Melanocyte of skin (primary cell): ENCODE results near the gene CFAP410. TPM values are rescaled to one million over a fixed set of nuclear protein-coding genes. Genes with fewer than 3 reads are reported as not detected.

ENCODE experiments used
- total RNA-seq, 2 donors: library from RNA; depleted of rRNA; stranded (reverse); fragments of >200 nt; gene quantifications; 2 replicates each; pipeline ENCODE4 v1.2.3, GENCODE V29; 2012

CFAP410 gene
- 10 to 100 TPM in 1 of 2 donors, 1 to 10 TPM in 1; 7.7 to 13.1 TPM for total RNA-seq

GRCh38 chr21:44338971-44339910 lies at the start of gene CFAP410:
Gene CFAP410, minus strand, starts transcription at chr21:44339390. Its CDS starts 196 bp downstream, at chr21:44339194.

GRCh38 chr21:44353191-44353970 lies 14.2 kb upstream of the CFAP410 start, which contains the start of gene TRPM2:
Gene TRPM2, plus strand, starts transcription at chr21:44353621. Its CDS starts 80 bp downstream, at chr21:44353701.

GRCh38 chr21:44299458-44300261 lies 39.5 kb downstream of the CFAP410 start, which contains the start of gene PFKL:
Gene PFKL, plus strand, starts transcription at chr21:44300053. Its CDS starts 53 bp downstream, at chr21:44300106.

GRCh38 chr21:44285138-44285992 lies 53.8 kb downstream of the CFAP410 start, which contains the start of gene AIRE:
Gene AIRE, plus strand, starts transcription at chr21:44285876. Its CDS starts 131 bp downstream, at chr21:44286007.

Other genes with a start within 250 kb of the CFAP410 start
- gene PWP2, start 232.0 kb downstream of the CFAP410 start, total RNA-seq, result 10 to 100 TPM in 1 of 2 donors, 1 to 10 TPM in 1; 1.7 to 25.3 TPM
- gene GATD3, start 205.7 kb downstream of the CFAP410 start, total RNA-seq, result 10 to 100 TPM in 1 of 2 donors, 1 to 10 TPM in 1; 8.6 to 35.0 TPM
- under 1 TPM in 1 of 2 donors, not detected in 1; under 0.01 TPM for gene ICOSLG, start 98.4 kb downstream of the CFAP410 start, total RNA-seq
- gene DNMT3L, start 77.5 kb downstream of the CFAP410 start, total RNA-seq, result not detected
- not detected for gene AIRE, start 53.5 kb downstream of the CFAP410 start, total RNA-seq
- 100 to 1,000 TPM; 109 to 113 TPM for gene PFKL, start 39.3 kb downstream of the CFAP410 start, total RNA-seq
- under 1 TPM in 1 of 2 donors, not detected in 1; under 0.01 TPM for gene TRPM2, start 14.2 kb upstream of the CFAP410 start, total RNA-seq
- 1 to 10 TPM; 1.7 to 3.1 TPM for gene LRRC3, start 116.1 kb upstream of the CFAP410 start, total RNA-seq
- gene KRTAP10-1, start 200.8 kb upstream of the CFAP410 start, total RNA-seq, result not detected
- not detected for gene KRTAP10-2, start 212.1 kb upstream of the CFAP410 start, total RNA-seq
- gene KRTAP10-3, start 219.4 kb upstream of the CFAP410 start, total RNA-seq, result not detected
- gene KRTAP10-4, start 234.3 kb upstream of the CFAP410 start, total RNA-seq, result not detected
- gene KRTAP10-5, start 241.2 kb upstream of the CFAP410 start, total RNA-seq, result not detected